ENCODE measurements around the gene RAB11FIP5.

DNA sequence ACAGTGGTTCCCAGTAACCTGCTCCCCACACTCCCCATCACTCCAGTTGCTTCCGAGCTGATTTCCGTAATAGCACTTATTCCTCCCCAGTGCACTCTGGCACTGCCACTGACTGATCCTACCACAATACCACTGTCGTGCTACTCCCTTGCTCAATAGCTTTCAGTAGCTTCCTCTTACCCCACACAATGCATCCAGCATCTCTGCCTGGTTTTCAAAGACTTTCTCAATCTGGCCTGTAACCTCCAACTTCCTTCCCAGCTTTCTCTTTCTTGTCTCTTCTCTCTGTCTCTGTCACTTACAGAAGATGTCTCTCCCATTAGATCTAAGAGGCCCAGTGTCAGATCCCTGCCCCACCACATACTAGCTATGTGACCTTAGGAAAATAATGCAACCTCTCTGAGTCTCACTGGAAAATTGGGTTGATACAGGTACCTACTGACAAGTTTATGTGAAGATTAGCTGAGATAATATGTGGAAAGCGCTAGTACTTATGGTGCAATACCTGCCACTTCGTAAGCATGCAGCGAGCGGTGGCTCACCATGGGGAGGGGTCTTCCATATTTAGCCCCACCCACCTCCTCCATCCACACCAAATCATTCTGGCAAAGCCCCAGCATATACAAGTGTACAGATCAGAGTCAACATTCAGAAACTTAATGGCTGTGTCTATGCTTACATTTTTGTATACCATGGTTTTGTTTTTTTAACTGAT is 77.9 kb downstream of the RAB11FIP5 start:
- TF ChIP-seq SMC3 (IDR thresholded peaks at IDR 0.05; ENCODE audit: low read depth, low read length) = no peak
- TF ChIP-seq, protein P1, sequence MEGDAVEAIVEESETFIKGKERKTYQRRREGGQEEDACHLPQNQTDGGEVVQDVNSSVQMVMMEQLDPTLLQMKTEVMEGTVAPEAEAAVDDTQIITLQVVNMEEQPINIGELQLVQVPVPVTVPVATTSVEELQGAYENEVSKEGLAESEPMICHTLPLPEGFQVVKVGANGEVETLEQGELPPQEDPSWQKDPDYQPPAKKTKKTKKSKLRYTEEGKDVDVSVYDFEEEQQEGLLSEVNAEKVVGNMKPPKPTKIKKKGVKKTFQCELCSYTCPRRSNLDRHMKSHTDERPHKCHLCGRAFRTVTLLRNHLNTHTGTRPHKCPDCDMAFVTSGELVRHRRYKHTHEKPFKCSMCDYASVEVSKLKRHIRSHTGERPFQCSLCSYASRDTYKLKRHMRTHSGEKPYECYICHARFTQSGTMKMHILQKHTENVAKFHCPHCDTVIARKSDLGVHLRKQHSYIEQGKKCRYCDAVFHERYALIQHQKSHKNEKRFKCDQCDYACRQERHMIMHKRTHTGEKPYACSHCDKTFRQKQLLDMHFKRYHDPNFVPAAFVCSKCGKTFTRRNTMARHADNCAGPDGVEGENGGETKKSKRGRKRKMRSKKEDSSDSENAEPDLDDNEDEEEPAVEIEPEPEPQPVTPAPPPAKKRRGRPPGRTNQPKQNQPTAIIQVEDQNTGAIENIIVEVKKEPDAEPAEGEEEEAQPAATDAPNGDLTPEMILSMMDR (conservative IDR thresholded peaks at IDR 0.05; ENCODE audit: low read depth, low read length) = no peak
